ENCODE results near the gene CD8A.

The CD8A gene

DNA sequence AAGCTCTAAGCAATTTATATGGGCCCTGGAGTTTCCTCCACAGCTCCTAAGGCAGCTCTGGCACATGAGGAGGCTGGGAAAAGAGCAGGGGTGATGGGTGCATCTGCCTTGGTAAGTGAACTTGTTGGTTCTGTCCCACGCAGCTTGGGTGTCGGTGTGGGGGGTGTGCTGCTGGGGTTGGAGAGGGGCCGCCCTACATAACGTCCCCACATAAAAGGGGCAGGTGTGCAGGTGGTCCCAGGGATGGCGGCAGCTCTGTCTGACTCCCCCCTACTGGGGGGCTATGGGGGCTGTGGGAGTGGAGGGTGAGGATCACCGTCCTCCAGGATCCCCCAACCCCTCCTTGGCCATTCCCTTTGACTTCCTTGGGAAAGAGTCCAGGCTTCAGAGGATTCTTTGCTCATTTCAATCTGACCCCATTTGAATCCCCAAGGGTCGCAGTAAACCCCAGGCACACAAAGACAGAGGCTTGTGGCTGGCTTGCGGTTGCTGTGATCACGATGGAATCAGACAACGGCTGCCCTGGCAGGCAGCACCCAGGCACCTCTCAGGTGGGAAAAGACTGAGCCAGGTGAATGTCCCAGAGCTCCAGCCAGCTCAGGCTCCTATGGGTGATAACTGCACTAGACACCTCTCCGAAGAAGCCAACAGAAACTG is 34.5 kb upstream of the CD8A start:
- Mint-ChIP-seq H3K27ac (ENCODE audit: low read depth) (peak overlapping the region; percentile 98), H3K4me3 (peak overlapping the region; percentile 83)
- peak; percentile 13 for ATAC-seq (replicated peaks; ENCODE audit: extremely low read depth, poor library complexity, severe bottlenecking)

DNA sequence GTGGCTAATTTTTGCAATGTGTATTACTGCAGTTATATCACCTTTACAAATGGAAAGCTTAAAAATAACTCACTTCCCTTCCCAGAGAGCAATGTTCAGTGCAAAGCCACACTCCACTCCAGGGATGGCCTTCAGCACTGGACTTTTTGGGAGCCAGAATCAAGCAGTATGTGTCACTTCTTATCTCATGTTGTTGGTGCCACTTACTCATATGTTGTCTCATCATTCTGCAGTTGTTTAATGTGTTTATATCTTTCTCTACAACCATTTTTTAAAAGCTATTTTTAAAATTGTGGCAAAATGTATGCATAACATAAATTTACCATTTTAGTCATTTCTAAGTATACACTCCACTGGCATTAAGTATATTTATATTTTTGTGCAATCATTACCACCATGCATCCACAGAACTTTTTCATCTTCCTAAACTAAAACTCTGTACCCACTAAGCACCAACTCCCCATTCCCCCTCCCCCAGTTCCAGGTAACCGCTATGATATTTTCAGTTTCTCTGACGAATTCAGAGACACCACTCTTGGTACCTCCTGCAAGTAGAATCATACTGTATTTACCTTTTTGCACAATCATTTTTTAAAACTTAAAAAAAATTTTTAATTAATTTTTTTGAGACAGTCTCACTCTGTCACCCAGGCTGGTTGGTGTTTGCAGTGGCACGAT is 32.1 kb upstream of the CD8A start:
- no peak for DNase-seq (ENCODE audit: low spot score in 2 of 2)
- Mint-ChIP-seq H3K27me3 (no peaks in the 10 kb centered on the region), H3K4me1 (peaks cover 82% of the 10 kb centered on the region), H3K4me3 (peak overlapping the region; percentile 83), H3K36me3 (ENCODE audit: insufficient read depth) (peaks cover 51% of the 10 kb centered on the region), H3K27ac (ENCODE audit: low read depth) (peak overlapping the region; percentile 98), H3K9me3 (no peaks in the 10 kb centered on the region)
- no peak for ATAC-seq (replicated peaks; ENCODE audit: extremely low read depth, poor library complexity, severe bottlenecking)

More for the DNA sequence above, 34.5 kb upstream of the CD8A start:
- Mint-ChIP-seq H3K27me3 (no peaks in the 10 kb centered on the region), H3K36me3 (ENCODE audit: insufficient read depth) (peaks cover 47% of the 10 kb centered on the region), H3K9me3 (no peaks in the 10 kb centered on the region), H3K4me1 (peaks cover 84% of the 10 kb centered on the region)
- no peak for DNase-seq (ENCODE audit: low spot score in 2 of 2)

DNA sequence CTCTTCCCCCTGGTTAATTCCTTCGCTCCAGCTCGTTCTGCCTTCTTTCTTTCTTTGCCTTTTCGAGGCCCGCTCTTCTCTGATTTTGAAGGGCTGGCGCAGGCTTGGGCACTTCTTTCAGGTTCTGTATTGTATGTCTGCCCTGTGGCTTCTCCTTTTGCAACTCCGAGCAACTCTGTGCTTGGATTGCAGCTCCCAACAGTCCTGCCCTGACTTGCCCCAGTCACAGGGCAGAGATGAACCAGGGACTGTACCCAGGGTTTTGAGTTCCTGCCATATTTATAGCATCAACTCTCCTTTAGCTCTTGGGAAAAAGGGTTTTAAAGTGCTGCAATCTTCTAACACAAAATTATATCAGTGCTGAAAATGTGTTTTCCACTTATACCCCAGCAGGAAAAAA is 31.1 kb upstream of the CD8A start:
- peaks cover 51% of the 10 kb centered on the region for H3K36me3 Mint-ChIP-seq (ENCODE audit: insufficient read depth)
- H3K9me3 Mint-ChIP-seq: no peaks in the 10 kb centered on the region
- H3K4me3 Mint-ChIP-seq: peak overlapping the region; percentile 83
- H3K27me3 Mint-ChIP-seq: no peaks in the 10 kb centered on the region
- peaks cover 81% of the 10 kb centered on the region for H3K4me1 Mint-ChIP-seq
- DNase-seq (ENCODE audit: low spot score in 2 of 2): no peak
- peak overlapping the region; percentile 98 for H3K27ac Mint-ChIP-seq (ENCODE audit: low read depth)
- no peak for ATAC-seq (replicated peaks; ENCODE audit: extremely low read depth, poor library complexity, severe bottlenecking)

DNA sequence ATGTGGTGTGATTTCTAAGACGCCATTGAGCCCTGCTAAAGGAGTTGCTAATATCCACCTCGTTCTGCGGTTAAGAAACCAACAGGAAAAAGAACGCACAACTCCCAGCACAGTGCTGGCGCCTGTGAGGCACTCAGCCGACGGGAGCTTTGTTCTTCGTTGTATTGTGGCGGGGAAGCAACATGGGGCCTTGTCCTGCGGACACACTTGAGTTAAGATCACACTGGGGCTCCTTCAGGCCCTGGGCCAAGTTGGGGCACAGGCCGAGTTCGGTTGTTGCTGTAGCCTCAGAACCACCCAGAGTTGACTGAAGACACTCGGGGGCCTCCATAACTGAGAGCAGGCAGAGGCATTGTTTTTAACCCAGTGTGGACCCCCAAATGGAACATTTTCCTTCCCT is 30.6 kb upstream of the CD8A start:
- H3K36me3 Mint-ChIP-seq (ENCODE audit: insufficient read depth): peaks cover 49% of the 10 kb centered on the region
- ATAC-seq (replicated peaks; ENCODE audit: extremely low read depth, poor library complexity, severe bottlenecking) (peak; percentile 4), DNase-seq (ENCODE audit: low spot score in 2 of 2) (peak in 1 of 2 donors; percentile 31)
- H3K27ac Mint-ChIP-seq (ENCODE audit: low read depth): peak overlapping the region; percentile 98
- H3K27me3 Mint-ChIP-seq: no peaks in the 10 kb centered on the region
- H3K9me3 Mint-ChIP-seq: no peaks in the 10 kb centered on the region
- H3K4me3 Mint-ChIP-seq: peak overlapping the region; percentile 83
- peaks cover 83% of the 10 kb centered on the region for H3K4me1 Mint-ChIP-seq

DNA sequence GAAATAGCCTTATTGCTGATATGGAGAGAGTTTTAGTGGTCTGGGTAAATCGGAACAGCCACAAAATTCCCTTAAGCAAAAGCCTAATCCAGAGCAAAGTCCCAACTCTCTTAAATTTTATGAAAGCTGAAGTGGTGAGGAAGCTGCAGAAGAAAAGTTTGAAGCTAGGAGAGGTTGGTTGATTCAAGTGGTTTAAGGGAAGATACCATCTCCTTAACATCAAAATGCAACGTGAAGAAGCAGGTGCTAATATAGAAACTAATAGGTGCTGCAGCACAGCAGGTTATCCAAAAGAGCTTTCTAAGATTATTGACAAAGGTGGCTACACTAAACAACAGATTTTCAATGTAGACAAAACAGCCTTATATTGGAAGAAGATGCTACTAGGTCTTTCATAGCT is 28.2 kb upstream of the CD8A start:
- peaks cover 48% of the 10 kb centered on the region for H3K36me3 Mint-ChIP-seq (ENCODE audit: insufficient read depth)
- ATAC-seq (replicated peaks; ENCODE audit: extremely low read depth, poor library complexity, severe bottlenecking) (no peak), DNase-seq (ENCODE audit: low spot score in 2 of 2) (no peak)
- no peaks in the 10 kb centered on the region for H3K9me3 Mint-ChIP-seq
- H3K4me1 Mint-ChIP-seq: peaks cover 75% of the 10 kb centered on the region
- peak overlapping the region; percentile 57 for H3K4me3 Mint-ChIP-seq
- peak overlapping the region; percentile 98 for H3K27ac Mint-ChIP-seq (ENCODE audit: low read depth)
- H3K27me3 Mint-ChIP-seq: no peaks in the 10 kb centered on the region

DNA sequence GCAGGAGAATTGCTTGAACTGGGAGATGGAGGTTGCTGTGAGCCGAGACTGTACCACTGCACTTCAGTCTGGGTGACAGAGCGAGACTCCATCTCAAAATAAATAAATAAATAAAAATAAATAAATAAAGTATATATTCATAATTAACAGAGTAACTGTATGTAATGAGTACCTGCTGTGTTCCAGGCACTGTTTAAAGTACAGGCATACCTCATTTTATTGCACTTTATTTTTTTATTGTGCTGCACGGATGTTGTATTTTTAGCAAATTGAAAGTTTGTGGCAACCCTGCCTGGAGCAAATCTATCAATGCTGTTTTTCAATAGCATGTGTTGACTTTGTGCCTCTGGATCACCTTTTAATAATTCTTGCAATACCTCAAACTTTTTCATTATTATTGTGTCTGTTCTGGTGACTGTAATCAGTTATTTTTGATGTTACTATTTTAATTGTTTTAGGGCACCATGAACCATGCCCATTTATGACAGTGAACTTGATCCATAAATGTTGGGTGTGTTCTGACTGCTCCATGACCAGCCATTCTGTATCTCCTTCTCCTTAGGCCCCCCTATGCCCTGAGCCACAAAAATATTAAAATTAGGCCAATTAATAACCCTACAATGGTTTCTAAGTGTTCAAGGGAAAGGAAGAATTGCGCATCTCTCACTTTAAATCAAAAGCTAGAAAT is 27.5 kb upstream of the CD8A start:
- peaks cover 47% of the 10 kb centered on the region for H3K36me3 Mint-ChIP-seq (ENCODE audit: insufficient read depth)
- no peaks in the 10 kb centered on the region for H3K27me3 Mint-ChIP-seq
- peaks cover 74% of the 10 kb centered on the region for H3K4me1 Mint-ChIP-seq
- no peak for ATAC-seq (replicated peaks; ENCODE audit: extremely low read depth, poor library complexity, severe bottlenecking)
- DNase-seq (ENCODE audit: low spot score in 2 of 2): no peak
- H3K9me3 Mint-ChIP-seq: no peaks in the 10 kb centered on the region
- peak overlapping the region; percentile 57 for H3K4me3 Mint-ChIP-seq
- H3K27ac Mint-ChIP-seq (ENCODE audit: low read depth): peak overlapping the region; percentile 98

DNA sequence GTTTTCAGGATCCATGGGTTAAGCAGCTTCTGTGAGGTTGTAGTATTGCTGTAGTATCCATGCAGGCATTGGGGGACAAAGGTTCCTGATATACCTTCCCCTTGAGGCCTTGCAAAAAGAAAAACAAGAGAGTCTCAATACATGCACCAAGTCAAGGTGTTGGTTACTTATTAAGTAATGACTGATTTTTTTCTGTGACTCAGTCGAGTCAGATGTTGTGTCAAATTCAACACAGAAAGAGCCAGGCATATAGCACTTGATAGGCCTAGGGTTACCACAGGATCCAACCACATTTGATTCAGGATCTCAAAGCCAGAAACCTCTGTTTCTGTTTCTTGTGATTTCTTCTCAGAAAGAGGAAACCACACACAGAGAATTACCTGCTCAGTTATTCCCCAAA is 24.9 kb upstream of the CD8A start:
- peaks cover 46% of the 10 kb centered on the region for H3K36me3 Mint-ChIP-seq (ENCODE audit: insufficient read depth)
- H3K4me3 Mint-ChIP-seq: peak overlapping the region; percentile 52
- peaks cover 78% of the 10 kb centered on the region for H3K4me1 Mint-ChIP-seq
- ATAC-seq (replicated peaks; ENCODE audit: extremely low read depth, poor library complexity, severe bottlenecking) (peak; percentile 73), DNase-seq (ENCODE audit: low spot score in 2 of 2) (no peak)
- no peaks in the 10 kb centered on the region for H3K27me3 Mint-ChIP-seq
- peak overlapping the region; percentile 88 for H3K27ac Mint-ChIP-seq (ENCODE audit: low read depth)
- no peaks in the 10 kb centered on the region for H3K9me3 Mint-ChIP-seq

DNA sequence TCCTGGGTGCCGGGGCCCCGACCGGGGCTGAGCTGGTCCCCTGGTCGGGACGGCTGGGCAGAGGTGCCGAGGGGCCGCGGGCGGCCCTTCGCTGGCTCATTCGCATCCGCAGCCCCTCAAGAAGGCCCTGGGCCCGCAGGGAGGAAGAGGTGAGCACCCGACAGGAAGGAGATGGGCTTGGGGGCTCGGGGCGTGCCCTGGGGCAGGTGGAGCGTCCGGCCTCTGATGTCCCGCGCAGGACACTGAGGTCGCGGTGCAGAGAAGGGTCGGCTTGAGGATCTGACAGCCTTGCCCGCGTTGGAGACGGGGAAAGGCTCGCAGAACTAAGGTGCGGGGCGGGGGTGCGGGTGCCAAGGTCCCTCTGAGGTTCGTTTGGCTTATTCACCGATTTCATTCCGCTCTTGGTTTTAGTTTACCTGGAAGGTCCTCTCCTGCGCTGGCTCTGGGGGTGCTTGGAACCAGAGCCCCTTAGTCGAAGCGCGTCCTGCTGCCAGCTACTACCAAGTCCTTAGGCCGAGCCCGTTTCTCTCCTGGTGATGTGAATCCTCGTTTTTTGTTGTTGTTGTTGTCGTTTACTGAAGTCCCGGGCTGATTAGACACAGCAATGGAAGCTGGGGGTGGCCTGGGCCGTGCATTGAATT is 18.9 kb upstream of the CD8A start:
- ATAC-seq (replicated peaks; ENCODE audit: extremely low read depth, poor library complexity, severe bottlenecking) (no peak), DNase-seq (ENCODE audit: low spot score in 2 of 2) (no peak)
- Mint-ChIP-seq H3K27ac (ENCODE audit: low read depth) (peak overlapping the region; percentile 93), H3K4me3 (peak overlapping the region; percentile 87), H3K36me3 (ENCODE audit: insufficient read depth) (peaks cover 35% of the 10 kb centered on the region), H3K4me1 (peaks cover 76% of the 10 kb centered on the region), H3K27me3 (no peaks in the 10 kb centered on the region), H3K9me3 (no peaks in the 10 kb centered on the region)

DNA sequence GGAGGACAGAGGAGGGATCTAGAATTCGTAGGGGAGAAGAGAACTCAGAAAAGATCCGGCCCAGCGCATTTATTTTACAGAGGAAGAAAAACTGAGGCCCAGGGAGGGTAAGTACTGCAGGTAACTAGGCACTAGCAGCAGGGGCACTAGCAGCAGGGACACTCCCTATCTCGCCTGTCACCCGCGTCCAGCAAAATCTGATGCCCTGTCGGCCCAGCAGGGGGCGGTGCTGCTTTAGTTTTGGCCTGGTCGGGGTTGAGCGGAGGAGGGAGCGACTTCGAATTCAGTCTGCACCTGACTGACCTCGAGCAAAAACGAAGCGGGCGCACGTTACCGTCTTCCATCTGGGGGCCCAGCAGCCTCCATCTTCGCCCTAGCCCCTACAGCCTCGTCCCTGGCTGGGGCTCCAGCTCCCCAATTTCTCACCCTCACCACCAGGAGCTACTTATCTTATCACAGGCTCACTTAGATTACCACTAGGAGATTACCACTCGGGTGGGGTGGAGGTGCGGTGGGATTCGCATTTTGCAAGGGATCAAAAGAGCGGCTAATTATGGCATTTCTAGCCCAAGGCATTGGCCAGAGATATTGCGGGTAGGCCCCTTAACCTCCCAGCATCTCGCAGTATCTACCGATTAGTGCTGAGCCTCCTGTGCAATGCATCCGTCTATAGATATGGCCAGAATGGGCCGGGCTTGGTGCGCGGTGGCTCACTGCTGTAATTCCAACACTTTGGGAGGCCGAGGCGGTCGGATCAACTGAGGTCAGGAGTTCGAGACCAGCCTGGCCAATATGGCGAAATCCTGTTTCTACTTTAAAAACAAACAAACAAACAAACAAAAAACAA is 17.8 kb upstream of the CD8A start:
- DNase-seq (ENCODE audit: low spot score in 2 of 2) (peak; percentile 98 to 99), ATAC-seq (replicated peaks; ENCODE audit: extremely low read depth, poor library complexity, severe bottlenecking) (peak; percentile 83)
- Mint-ChIP-seq H3K27me3 (no peaks in the 10 kb centered on the region), H3K27ac (ENCODE audit: low read depth) (peak overlapping the region; percentile 93), H3K4me1 (peaks cover 77% of the 10 kb centered on the region), H3K36me3 (ENCODE audit: insufficient read depth) (peaks cover 27% of the 10 kb centered on the region), H3K4me3 (peak overlapping the region; percentile 87), H3K9me3 (no peaks in the 10 kb centered on the region)

DNA sequence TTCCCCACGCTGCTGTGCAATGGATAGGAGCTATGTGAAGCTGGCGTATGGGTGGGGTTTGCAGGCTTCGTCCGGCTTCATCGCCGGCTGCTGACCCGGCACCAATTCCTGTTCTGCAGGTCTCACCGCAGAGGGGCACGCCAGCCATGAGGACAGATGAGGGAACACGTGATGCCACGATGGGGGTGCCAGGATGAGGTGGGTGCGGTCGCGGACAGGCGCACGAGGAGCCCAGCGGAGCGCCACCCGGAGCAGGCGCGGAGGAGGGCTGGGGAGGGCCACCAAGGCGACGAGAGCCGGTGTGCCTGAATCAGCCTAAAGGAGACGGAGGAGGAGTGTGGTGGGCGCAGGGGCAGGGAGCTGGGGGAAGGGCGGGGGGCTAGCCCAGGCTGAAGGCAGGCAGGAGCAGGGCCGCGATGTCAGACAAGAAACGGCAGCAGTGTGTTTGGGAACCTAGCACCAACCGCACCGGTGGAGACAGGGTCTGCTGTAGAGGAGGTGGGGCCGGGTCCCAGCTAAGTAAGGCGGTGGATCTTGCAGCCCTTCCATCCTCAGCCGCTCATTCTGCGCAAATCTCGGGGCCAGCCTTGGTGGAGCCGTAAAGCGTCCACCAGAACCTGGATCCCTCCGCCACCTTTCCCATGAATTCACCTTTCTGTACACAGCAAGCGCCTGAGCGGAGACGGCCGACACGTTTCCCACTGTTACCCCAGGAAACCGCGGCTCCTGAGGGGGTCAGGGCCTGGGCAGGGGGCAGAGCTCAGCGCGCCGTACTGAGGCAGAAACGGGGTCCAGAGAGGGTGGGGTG is 17.0 kb upstream of the CD8A start:
- peaks cover 21% of the 10 kb centered on the region for H3K36me3 Mint-ChIP-seq (ENCODE audit: insufficient read depth)
- H3K4me3 Mint-ChIP-seq: peak overlapping the region; percentile 87
- DNase-seq (ENCODE audit: low spot score in 2 of 2) (peak; percentile 47 to 63), ATAC-seq (replicated peaks; ENCODE audit: extremely low read depth, poor library complexity, severe bottlenecking) (peak; percentile 44)
- peaks cover 70% of the 10 kb centered on the region for H3K4me1 Mint-ChIP-seq
- no peaks in the 10 kb centered on the region for H3K9me3 Mint-ChIP-seq
- H3K27ac Mint-ChIP-seq (ENCODE audit: low read depth): peak overlapping the region; percentile 93
- H3K27me3 Mint-ChIP-seq: no peaks in the 10 kb centered on the region

DNA sequence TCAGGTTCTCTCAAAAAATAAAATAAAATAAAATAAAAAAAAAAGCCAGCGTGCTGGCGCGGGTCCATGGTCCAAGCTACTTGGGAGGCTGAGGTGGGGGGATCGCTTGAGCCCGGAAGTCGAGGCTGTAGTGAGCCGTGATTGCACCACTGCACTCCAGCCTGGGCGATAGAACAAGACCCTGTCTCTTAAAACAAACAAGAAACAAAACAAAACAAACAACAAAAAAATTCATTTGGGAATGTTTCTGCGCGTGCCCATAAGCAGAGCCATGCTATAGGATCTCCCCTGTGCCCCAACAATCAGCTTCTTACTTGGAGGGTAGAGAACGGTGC is 16.4 kb upstream of the CD8A start:
- Mint-ChIP-seq H3K27me3 (no peaks in the 10 kb centered on the region), H3K4me3 (peak overlapping the region; percentile 87), H3K9me3 (no peaks in the 10 kb centered on the region), H3K36me3 (ENCODE audit: insufficient read depth) (peaks cover 18% of the 10 kb centered on the region), H3K27ac (ENCODE audit: low read depth) (peak overlapping the region; percentile 93), H3K4me1 (peaks cover 64% of the 10 kb centered on the region)
- no peak for DNase-seq (ENCODE audit: low spot score in 2 of 2)
- ATAC-seq (replicated peaks; ENCODE audit: extremely low read depth, poor library complexity, severe bottlenecking): no peak
